Measurements from ENCODE around the gene BACH2. TPM values are rescaled to one million over a fixed set of nuclear protein-coding genes. Genes with fewer than 3 reads are reported as not detected.
A peak's percentile ranks its signal among the peaks of the same experiment; 100 is the strongest.

Gene BACH2
- total RNA-seq, 1 donor = 3.6 TPM

DNA sequence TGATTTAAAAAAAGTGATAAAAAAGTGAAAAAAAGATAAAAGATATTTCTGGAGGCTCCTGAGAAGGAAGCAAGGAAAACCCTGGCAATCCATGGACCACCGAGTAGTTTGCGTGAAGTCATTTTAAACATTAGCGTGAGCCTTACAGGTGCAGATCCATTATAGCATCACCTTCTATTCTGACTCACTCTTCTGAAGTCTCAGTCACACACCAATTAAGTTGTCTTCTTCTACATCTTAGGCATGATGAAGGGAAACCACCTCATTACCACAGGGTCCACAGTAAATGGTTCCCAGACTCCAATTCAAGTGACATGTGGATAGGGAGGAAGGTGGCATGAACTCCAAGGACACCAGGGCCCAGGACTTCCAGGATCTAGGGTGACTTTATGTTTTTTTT is 303.2 kb downstream of the BACH2 start:
- Histone ChIP-seq H2AFZ (ENCODE audit: low read length) (no peak overlapping the region), H3K4me2 (ENCODE audit: insufficient read depth, low read length) (no peak overlapping the region), H3K27me3 (ENCODE audit: insufficient read depth, low read length) (no peaks in the 10 kb centered on the region), H3K27ac (ENCODE audit: low read depth, low read length) (no peak overlapping the region), H4K20me1 (ENCODE audit: insufficient read depth, low read length) (no peaks in the 10 kb centered on the region), H3K9me3 (ENCODE audit: low read depth, low read length) (no peaks in the 10 kb centered on the region), H3K4me3 (ENCODE audit: insufficient read depth, low read length) (no peak overlapping the region), H3K36me3 (ENCODE audit: insufficient read depth, low read length) (no peaks in the 10 kb centered on the region), H3K79me2 (ENCODE audit: insufficient read depth, low read length) (no peaks in the 10 kb centered on the region), H3K4me1 (ENCODE audit: insufficient read depth, low read length) (peaks cover 27% of the 10 kb centered on the region)
- DNase-seq (ENCODE audit: insufficient read length, low spot score, missing footprints) = no peak
- TF ChIP-seq, protein P1, sequence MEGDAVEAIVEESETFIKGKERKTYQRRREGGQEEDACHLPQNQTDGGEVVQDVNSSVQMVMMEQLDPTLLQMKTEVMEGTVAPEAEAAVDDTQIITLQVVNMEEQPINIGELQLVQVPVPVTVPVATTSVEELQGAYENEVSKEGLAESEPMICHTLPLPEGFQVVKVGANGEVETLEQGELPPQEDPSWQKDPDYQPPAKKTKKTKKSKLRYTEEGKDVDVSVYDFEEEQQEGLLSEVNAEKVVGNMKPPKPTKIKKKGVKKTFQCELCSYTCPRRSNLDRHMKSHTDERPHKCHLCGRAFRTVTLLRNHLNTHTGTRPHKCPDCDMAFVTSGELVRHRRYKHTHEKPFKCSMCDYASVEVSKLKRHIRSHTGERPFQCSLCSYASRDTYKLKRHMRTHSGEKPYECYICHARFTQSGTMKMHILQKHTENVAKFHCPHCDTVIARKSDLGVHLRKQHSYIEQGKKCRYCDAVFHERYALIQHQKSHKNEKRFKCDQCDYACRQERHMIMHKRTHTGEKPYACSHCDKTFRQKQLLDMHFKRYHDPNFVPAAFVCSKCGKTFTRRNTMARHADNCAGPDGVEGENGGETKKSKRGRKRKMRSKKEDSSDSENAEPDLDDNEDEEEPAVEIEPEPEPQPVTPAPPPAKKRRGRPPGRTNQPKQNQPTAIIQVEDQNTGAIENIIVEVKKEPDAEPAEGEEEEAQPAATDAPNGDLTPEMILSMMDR (IDR thresholded peaks at IDR 0.05; ENCODE audit: extremely low read depth, low read depth, low read length) = no peak

DNA sequence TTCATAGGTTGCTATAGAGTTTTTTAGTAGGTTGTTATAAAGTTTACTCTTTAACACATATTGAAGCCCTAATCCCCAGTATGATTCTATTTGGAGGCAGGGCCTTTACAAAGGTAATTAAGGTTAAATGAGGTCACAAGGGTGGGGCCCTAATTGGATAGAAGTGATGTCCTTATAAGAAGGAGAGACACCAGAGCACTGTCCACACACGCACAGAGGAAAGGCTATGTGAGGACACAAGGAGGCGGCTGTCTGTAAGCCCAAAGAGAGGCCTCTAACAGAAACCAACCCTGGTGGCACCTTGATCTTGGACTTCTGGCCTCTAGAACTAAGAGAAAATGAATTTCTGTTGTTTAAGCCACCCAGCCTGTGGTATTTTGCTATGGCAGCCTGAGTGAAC is 303.8 kb downstream of the BACH2 start:
- Histone ChIP-seq H3K79me2 (ENCODE audit: insufficient read depth, low read length) (no peaks in the 10 kb centered on the region), H4K20me1 (ENCODE audit: insufficient read depth, low read length) (no peaks in the 10 kb centered on the region), H3K27ac (ENCODE audit: low read depth, low read length) (no peak overlapping the region), H3K27me3 (ENCODE audit: insufficient read depth, low read length) (no peaks in the 10 kb centered on the region), H3K4me2 (ENCODE audit: insufficient read depth, low read length) (no peak overlapping the region), H3K36me3 (ENCODE audit: insufficient read depth, low read length) (no peaks in the 10 kb centered on the region), H3K4me3 (ENCODE audit: insufficient read depth, low read length) (no peak overlapping the region), H3K4me1 (ENCODE audit: insufficient read depth, low read length) (peaks cover 23% of the 10 kb centered on the region), H3K9me3 (ENCODE audit: low read depth, low read length) (no peaks in the 10 kb centered on the region), H2AFZ (ENCODE audit: low read length) (no peak overlapping the region)
- TF ChIP-seq, protein P1 (IDR thresholded peaks at IDR 0.05; ENCODE audit: extremely low read depth, low read depth, low read length) = no peak
- DNase-seq (ENCODE audit: insufficient read length, low spot score, missing footprints) = no peak

DNA sequence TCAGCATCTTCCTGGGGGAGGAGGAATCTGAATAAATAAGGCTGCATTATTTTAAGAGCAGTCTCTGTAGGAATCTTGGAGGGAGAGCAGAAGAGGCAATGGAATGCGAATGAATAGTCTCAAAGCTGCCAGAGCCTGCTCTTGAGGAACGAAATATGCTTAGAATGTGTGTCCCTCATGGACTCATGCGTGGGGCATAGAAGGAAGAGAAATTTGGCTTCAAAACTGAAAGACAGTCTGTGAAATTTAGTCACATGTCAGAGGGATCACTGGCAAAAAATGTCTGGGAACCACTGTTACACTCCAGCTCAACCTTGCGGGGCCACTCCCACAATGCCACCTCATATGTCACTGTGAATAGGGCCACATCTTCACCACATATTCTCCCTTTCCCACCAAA is 306.9 kb downstream of the BACH2 start:
- no peaks in the 10 kb centered on the region for H3K9me3 ChIP-seq (ENCODE audit: low read depth, low read length)
- H3K27ac ChIP-seq (ENCODE audit: low read depth, low read length) = peak overlapping the region; percentile 85
- no peaks in the 10 kb centered on the region for H3K27me3 ChIP-seq (ENCODE audit: insufficient read depth, low read length)
- TF ChIP-seq, protein P1 (IDR thresholded peaks at IDR 0.05; ENCODE audit: extremely low read depth, low read depth, low read length) = no peak
- no peaks in the 10 kb centered on the region for H3K79me2 ChIP-seq (ENCODE audit: insufficient read depth, low read length)
- DNase-seq (ENCODE audit: insufficient read length, low spot score, missing footprints) = peak; percentile 77
- H3K4me1 ChIP-seq (ENCODE audit: insufficient read depth, low read length) = peaks cover 48% of the 10 kb centered on the region
- H3K36me3 ChIP-seq (ENCODE audit: insufficient read depth, low read length) = no peaks in the 10 kb centered on the region
- no peak overlapping the region for H3K4me3 ChIP-seq (ENCODE audit: insufficient read depth, low read length)
- peak overlapping the region; percentile 44 for H3K4me2 ChIP-seq (ENCODE audit: insufficient read depth, low read length)
- no peak overlapping the region for H2AFZ ChIP-seq (ENCODE audit: low read length)
- H4K20me1 ChIP-seq (ENCODE audit: insufficient read depth, low read length) = no peaks in the 10 kb centered on the region

DNA sequence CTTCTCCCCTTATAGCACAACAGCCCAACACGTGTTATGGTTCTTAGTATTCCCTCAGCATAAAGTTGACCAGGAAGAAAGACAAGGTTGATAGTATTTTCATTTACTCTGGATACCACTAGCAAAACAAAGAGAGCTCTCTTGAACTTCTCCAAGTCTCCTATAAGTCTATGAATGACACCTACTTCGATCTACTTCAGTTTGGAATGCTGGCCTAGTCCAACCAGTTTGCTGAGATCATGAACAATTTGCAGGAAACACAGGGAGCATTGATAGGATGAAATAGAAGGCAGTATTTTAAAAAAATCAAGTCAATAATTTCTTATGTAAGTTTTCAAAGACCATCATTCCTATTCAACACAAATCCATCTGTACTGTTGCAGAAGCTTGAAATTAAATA is 308.8 kb downstream of the BACH2 start:
- DNase-seq (ENCODE audit: insufficient read length, low spot score, missing footprints) = no peak
- peak overlapping the region; percentile 99 for H3K27ac ChIP-seq (ENCODE audit: low read depth, low read length)
- H3K4me1 ChIP-seq (ENCODE audit: insufficient read depth, low read length) = peaks cover 52% of the 10 kb centered on the region

More for the DNA sequence above, 308.8 kb downstream of the BACH2 start:
- TF ChIP-seq, protein P1 (IDR thresholded peaks at IDR 0.05; ENCODE audit: extremely low read depth, low read depth, low read length) = no peak
- H4K20me1 ChIP-seq (ENCODE audit: insufficient read depth, low read length) = no peaks in the 10 kb centered on the region
- H3K4me3 ChIP-seq (ENCODE audit: insufficient read depth, low read length) = no peak overlapping the region
- H2AFZ ChIP-seq (ENCODE audit: low read length) = no peak overlapping the region
- H3K36me3 ChIP-seq (ENCODE audit: insufficient read depth, low read length) = no peaks in the 10 kb centered on the region
- no peaks in the 10 kb centered on the region for H3K79me2 ChIP-seq (ENCODE audit: insufficient read depth, low read length)
- H3K27me3 ChIP-seq (ENCODE audit: insufficient read depth, low read length) = no peaks in the 10 kb centered on the region
- no peaks in the 10 kb centered on the region for H3K9me3 ChIP-seq (ENCODE audit: low read depth, low read length)
- H3K4me2 ChIP-seq (ENCODE audit: insufficient read depth, low read length) = no peak overlapping the region
